Natural killer cell (primary cell): ENCODE results near the gene HIP1R. TPM values are rescaled to one million over a fixed set of nuclear protein-coding genes. Genes with fewer than 3 reads are reported as not detected.
"Not testable (repeated sequence)": the region's sequence is repeated elsewhere in the genome, so short reads cannot be mapped to it uniquely, and the experiment has no call there.

ENCODE experiments used
- ATAC-seq, 3 donors: fragments of 150-1000 bp in 2 of 3; fragments of 200-7000 bp in 1 of 3; cut with Tn5 transposase; 1 replicate in 1 of 3; 2 replicates in 2 of 3; pipeline ENCODE4 v1.10.0; 2021; ENCODE audit warnings: mild to moderate bottlenecking in 2 of 3, moderate library complexity in 2 of 3
- DNase-seq, 2 donors: peaks; one replicate each; pipeline versions ENCODE4 v3.0.0 to v3.0.0-alpha.2; 2013 to 2021; ENCODE audit warnings: mixed read lengths in 1 of 2
- H3K27ac ChIP-seq: one replicate; pipeline ENCODE4 v1.5.1; 2013; ENCODE audit warnings: mild to moderate bottlenecking, low read length
- H3K27me3 ChIP-seq: one replicate; pipeline ENCODE4 v1.6.1; 2013; ENCODE audit warnings: low read length; ENCODE audit not compliant: control insufficient read depth, insufficient read depth
- H3K36me3 ChIP-seq: one replicate; pipeline ENCODE4 v1.6.1; 2013; ENCODE audit warnings: low read length; ENCODE audit not compliant: control insufficient read depth, insufficient read depth
- H3K4me1 ChIP-seq: one replicate; pipeline ENCODE4 v1.6.1; 2013; ENCODE audit warnings: low read length; ENCODE audit not compliant: control insufficient read depth, insufficient read depth
- H3K4me3 ChIP-seq: one replicate; pipeline ENCODE4 v1.5.1; 2013; ENCODE audit warnings: low read length
- H3K9me3 ChIP-seq: one replicate; pipeline ENCODE4 v1.6.1; 2013; ENCODE audit warnings: low read length; ENCODE audit not compliant: control insufficient read depth, insufficient read depth
- H3K27ac Mint-ChIP-seq, 2 donors: one replicate each; pipeline ENCODE4 v1.8.0; 2022; ENCODE audit warnings: mild to moderate bottlenecking in 2 of 2, mixed read lengths in 2 of 2, moderate library complexity in 1 of 2
- H3K27me3 Mint-ChIP-seq, 2 donors: one replicate each; pipeline ENCODE4 v1.8.0; 2022; ENCODE audit warnings: low read depth in 2 of 2, mixed read lengths in 2 of 2
- H3K36me3 Mint-ChIP-seq: one replicate; pipeline ENCODE4 v1.8.0; 2022; ENCODE audit warnings: mixed read lengths
- H3K4me1 Mint-ChIP-seq, 2 donors: one replicate each; pipeline ENCODE4 v1.8.0; 2022; ENCODE audit warnings: mixed read lengths in 2 of 2
- H3K4me3 Mint-ChIP-seq: one replicate; pipeline ENCODE4 v1.8.0; 2022; ENCODE audit warnings: mild to moderate bottlenecking, moderate library complexity, mixed read lengths
- H3K9me3 Mint-ChIP-seq, 2 donors: one replicate each; pipeline ENCODE4 v1.8.0; 2022; ENCODE audit warnings: mixed read lengths in 2 of 2
- CTCF ChIP-seq: fragments of 200-600 bp; IDR thresholded peaks from one replicate; pipeline ENCODE4 v1.8.0; 2022; ENCODE audit warnings: antibody characterized with exemption
- WGBS: methylation state at CpG from one replicate; pipeline ENCODE4 v1.1.7; 2013; ENCODE audit warnings: missing lambda C conversion rate; ENCODE audit not compliant: insufficient coverage; 5-methylcytosine and 5-hydroxymethylcytosine counted together
- intact Hi-C: fragments of 100-400 bp; cut with micrococcal nuclease; formaldehyde crosslinking; loops from one replicate; pipeline ENCODE4 v1.14.2; 2022
- total RNA-seq, 4 donors: library from RNA; stranded (reverse); fragments of 120-200 nt in 1 of 4; gene quantifications; one replicate each; pipeline versions ENCODE4 v1.2.3 to v1.2.4, GENCODE V29; 2013 to 2022

HIP1R gene
- total RNA-seq, 3 donors from 2014 or later (not counting 1 experiment from before 2014, with no cell fraction given) = 78.6 to 93.1 (median 85.5) TPM

GRCh38 chr12:122875590-122876220 is 40.4 kb downstream of the HIP1R start:
- Mint-ChIP-seq H3K9me3 (no peaks in the 10 kb centered on the region), H3K36me3 (no peaks in the 10 kb centered on the region), H3K27ac (peak overlapping the region; percentile 81 to 88), H3K27me3 (no peaks in the 10 kb centered on the region), H3K4me3 (peak overlapping the region; percentile 61), H3K4me1 (peaks cover 95% of the 10 kb centered on the region in 2 donors)
- no peak for ATAC-seq
- H3K4me3 ChIP-seq = no peak overlapping the region
- TF ChIP-seq CTCF = no peak
- no peaks in the 10 kb centered on the region for H3K27me3 ChIP-seq
- intact Hi-C loops = no loop called here
- H3K36me3 ChIP-seq = peaks cover 6% of the 10 kb centered on the region
- peak in 1 of 2 donors; percentile 8 for DNase-seq
- no peaks in the 10 kb centered on the region for H3K9me3 ChIP-seq
- 66% methylated on average over 5 of the region's 7 CpGs for WGBS
- H3K4me1 ChIP-seq = peaks cover 94% of the 10 kb centered on the region
- H3K27ac ChIP-seq = no peak overlapping the region

DNA sequence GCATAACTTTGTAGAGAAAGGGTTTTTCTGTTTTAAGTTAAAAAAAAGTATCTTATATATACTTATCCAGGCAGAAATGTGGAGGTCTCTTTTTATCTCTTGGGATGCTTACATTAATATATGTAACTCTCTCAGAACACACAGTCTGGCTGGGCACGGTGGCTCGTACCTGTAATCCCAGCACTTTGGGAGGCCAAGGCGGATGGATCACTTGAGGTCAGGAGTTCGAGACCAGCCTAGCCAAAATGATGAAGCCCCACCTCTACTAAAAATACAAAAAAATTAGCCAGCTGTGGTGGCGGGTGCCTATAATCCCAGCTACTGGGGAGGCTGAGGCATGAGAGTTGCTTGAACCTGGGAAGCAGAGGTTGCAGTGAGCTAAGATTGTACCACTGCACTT is 41.0 kb downstream of the HIP1R start:
- H3K27ac ChIP-seq, DNase-seq, H3K36me3 ChIP-seq, H3K9me3 ChIP-seq, H3K27me3 ChIP-seq, H3K36me3 Mint-ChIP-seq, H3K9me3 Mint-ChIP-seq, H3K4me3 ChIP-seq, ATAC-seq, intact Hi-C loops, H3K27me3 Mint-ChIP-seq: not testable (repeated sequence)
- no CpG with 5 or more reads among the region's 5 CpGs for WGBS
- peak overlapping the region; percentile 81 to 88 for H3K27ac Mint-ChIP-seq
- peak overlapping the region; percentile 61 for H3K4me3 Mint-ChIP-seq
- peaks cover 95% of the 10 kb centered on the region in 2 donors for H3K4me1 Mint-ChIP-seq
- H3K4me1 ChIP-seq = peaks cover 92% of the 10 kb centered on the region

DNA sequence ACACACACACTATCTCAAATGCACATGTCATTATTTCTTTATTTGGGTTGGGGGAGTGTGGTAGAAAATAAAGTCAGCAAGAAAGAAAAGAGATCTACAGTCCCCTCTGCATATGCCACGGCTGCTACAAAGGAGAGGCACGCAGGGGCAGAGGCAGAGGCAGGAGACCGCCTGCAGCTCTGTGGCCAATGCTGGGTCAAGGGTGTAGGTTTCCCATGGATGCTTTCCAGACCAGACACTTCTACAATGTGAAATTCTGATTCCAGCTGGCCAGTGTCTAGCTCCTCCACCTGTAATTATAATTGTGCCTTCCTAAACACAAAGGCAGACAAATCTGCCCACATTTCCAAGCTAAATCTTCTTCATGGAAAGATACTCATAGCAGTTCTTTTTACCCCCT is 41.5 kb downstream of the HIP1R start:
- H3K27ac ChIP-seq = no peak overlapping the region
- no peaks in the 10 kb centered on the region for H3K9me3 Mint-ChIP-seq
- H3K27me3 Mint-ChIP-seq = no peaks in the 10 kb centered on the region
- DNase-seq = no peak
- H3K27ac Mint-ChIP-seq = peak overlapping the region; percentile 81 to 88
- no peaks in the 10 kb centered on the region for H3K27me3 ChIP-seq
- peaks cover 95% of the 10 kb centered on the region in 2 donors for H3K4me1 Mint-ChIP-seq
- H3K4me1 ChIP-seq = peaks cover 91% of the 10 kb centered on the region
- WGBS = 83% methylated on average over 3 of the region's 3 CpGs
- peak overlapping the region; percentile 43 for H3K4me3 Mint-ChIP-seq
- no peak for TF ChIP-seq CTCF
- ATAC-seq = no peak
- no peaks in the 10 kb centered on the region for H3K9me3 ChIP-seq
- no peaks in the 10 kb centered on the region for H3K36me3 Mint-ChIP-seq
- H3K4me3 ChIP-seq = no peak overlapping the region
- H3K36me3 ChIP-seq = peaks cover 3% of the 10 kb centered on the region
- intact Hi-C loops = no loop called here

GRCh38 chr12:122878780-122879612 is 43.7 kb downstream of the HIP1R start:
- ATAC-seq (peak; percentile 11 to 24 (median 18)), DNase-seq (peak; percentile 9 to 15)
- no peaks in the 10 kb centered on the region for H3K9me3 Mint-ChIP-seq
- no peaks in the 10 kb centered on the region for H3K9me3 ChIP-seq
- peaks cover 95% of the 10 kb centered on the region in 2 donors for H3K4me1 Mint-ChIP-seq
- H3K4me1 ChIP-seq = peaks cover 84% of the 10 kb centered on the region
- no peak for TF ChIP-seq CTCF
- H3K4me3 Mint-ChIP-seq = peak overlapping the region; percentile 83
- peak overlapping the region; percentile 1 for H3K27ac ChIP-seq
- H3K36me3 Mint-ChIP-seq = no peaks in the 10 kb centered on the region
- peaks cover 3% of the 10 kb centered on the region for H3K36me3 ChIP-seq
- H3K27me3 ChIP-seq = no peaks in the 10 kb centered on the region
- 63% methylated on average over 17 of the region's 17 CpGs for WGBS
- no peaks in the 10 kb centered on the region for H3K27me3 Mint-ChIP-seq
- H3K27ac Mint-ChIP-seq = peak overlapping the region; percentile 81 to 88
- H3K4me3 ChIP-seq = no peak overlapping the region
- intact Hi-C loops = no loop called here
